T follicular helper cell (primary cell): Measurements from ENCODE around the gene ATRAID.
"Not testable (repeated sequence)": the region's sequence is repeated elsewhere in the genome, so short reads cannot be mapped to it uniquely, and the experiment has no call there.

Experiments
- DNase-seq: peaks from one replicate; pipeline ENCODE4 v3.0.0-alpha.2; 2020; ENCODE audit warnings: low read depth

Gene ATRAID

GRCh38 chr2:27194538-27195354 lies 17.1 kb upstream of the ATRAID start:
- no peak for DNase-seq

- not testable (repeated sequence) for DNase-seq
Measured at GRCh38 chr2:27195799-27196198, 16.0 kb upstream of the ATRAID start.

GRCh38 chr2:27198068-27198467 lies 13.8 kb upstream of the ATRAID start:
- DNase-seq: not testable (repeated sequence)

GRCh38 chr2:27198627-27199026 lies 13.2 kb upstream of the ATRAID start:
- no peak for DNase-seq

- DNase-seq: no peak
Measured at GRCh38 chr2:27199241-27199640, 12.6 kb upstream of the ATRAID start.

- no peak for DNase-seq
Measured at GRCh38 chr2:27201675-27202074, 10.2 kb upstream of the ATRAID start.

GRCh38 chr2:27202854-27203253 lies 9.0 kb upstream of the ATRAID start:
- no peak for DNase-seq

GRCh38 chr2:27203741-27204140 lies 8.1 kb upstream of the ATRAID start:
- DNase-seq: no peak

GRCh38 chr2:27204566-27204965 lies 7.3 kb upstream of the ATRAID start:
- no peak for DNase-seq

GRCh38 chr2:27205206-27205605 lies 6.6 kb upstream of the ATRAID start:
- no peak for DNase-seq

GRCh38 chr2:27206346-27206745 lies 5.5 kb upstream of the ATRAID start:
- no peak for DNase-seq

GRCh38 chr2:27208486-27209050 lies 3.3 kb upstream of the ATRAID start:
- no peak for DNase-seq

- no peak for DNase-seq
Measured at GRCh38 chr2:27209621-27210401, 2.0 kb upstream of the ATRAID start.

GRCh38 chr2:27211241-27211942 lies 449 bp upstream of the ATRAID start:
- no peak for DNase-seq

- DNase-seq: peak; percentile 64
Measured at GRCh38 chr2:27212626-27213471, 1.0 kb downstream of the ATRAID start.

GRCh38 chr2:27214941-27215340 lies 3.1 kb downstream of the ATRAID start:
- no peak for DNase-seq

GRCh38 chr2:27216416-27217137 lies 4.7 kb downstream of the ATRAID start:
- no peak for DNase-seq

GRCh38 chr2:27217173-27218121 lies 5.6 kb downstream of the ATRAID start, which contains the start of gene CAD:
Gene CAD (plus strand): TSS chr2:27217369. CDS start chr2:27217552, 183 bp downstream.
- peak; percentile 78 for DNase-seq

- no peak for DNase-seq
Measured at GRCh38 chr2:27218614-27219013, 6.8 kb downstream of the ATRAID start.
